Measurements from ENCODE around the gene PREPL.

PREPL gene

GRCh38 chr2:44296653-44297052 is 64.6 kb downstream of the PREPL start:
- DNase-seq = no peak

- no peak for DNase-seq
Measured at GRCh38 chr2:44295633-44296359, 65.5 kb downstream of the PREPL start.

DNA sequence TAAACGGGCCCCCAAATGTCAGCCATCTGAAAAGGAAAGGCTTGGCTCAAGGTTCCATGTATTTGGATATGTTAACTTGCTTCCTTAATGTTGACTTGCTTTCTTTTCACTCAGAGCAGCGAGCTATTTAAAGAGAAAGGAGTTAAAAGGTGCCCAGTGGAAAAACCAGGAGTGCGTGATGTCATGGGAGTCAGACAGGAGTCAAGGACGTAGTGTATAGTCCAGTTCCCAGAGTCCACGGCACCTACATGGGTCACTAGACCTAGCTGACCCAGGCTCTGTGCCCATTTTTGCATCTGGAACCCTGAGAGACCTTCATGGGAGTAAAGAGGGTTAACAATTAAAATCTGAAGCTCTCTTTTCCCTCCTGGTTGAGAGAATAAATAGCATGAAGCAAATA is 66.2 kb downstream of the PREPL start:
- no peak for DNase-seq

DNA sequence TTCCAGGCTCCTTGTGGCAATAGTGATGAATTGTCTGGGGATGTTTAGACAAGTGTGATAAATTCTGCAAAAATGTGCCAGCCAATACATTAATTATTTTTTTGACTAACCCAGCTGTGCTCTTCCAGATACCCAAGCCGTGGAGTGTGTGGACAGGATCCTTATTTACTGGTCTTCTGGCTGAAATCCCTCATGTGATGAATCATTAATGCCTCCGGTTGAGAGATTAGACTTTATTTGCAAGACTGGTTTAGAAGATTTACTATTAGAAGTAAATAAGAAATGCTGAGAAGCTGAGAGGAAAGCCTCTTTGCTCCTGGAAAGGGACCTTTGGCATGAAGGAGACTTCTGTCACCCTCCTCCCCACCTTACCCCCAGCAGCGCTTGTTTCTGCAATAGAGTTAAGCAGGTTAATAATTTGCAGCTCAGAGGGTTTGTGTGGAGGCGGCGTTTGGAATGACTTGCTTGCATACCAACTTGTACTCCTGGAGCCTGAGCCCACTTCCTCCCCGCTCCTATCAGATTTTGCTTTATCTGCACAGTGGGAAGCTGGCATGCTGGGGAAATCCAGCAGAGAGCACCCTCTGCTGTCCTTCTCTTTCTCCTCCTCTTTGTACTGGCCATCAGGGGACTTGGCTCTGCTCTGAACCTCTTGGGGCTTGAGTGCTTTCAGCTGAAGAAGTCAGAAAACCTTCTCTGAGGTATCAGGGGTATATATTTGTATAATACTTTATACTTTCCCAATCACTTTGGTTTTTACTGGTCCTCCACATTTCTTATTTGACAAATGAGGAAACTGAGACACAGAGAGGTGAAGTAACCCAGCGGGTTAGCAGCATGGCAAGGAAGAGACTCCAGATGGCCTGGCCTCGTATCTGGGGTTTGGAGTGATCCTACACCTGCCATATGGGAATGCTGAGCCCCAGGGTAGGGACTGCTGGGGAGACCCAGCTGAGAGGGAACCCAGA is 69.7 kb downstream of the PREPL start:
- DNase-seq = peak; percentile 65

- DNase-seq = no peak
Measured at GRCh38 chr2:44290261-44290660, 71.0 kb downstream of the PREPL start.

DNA sequence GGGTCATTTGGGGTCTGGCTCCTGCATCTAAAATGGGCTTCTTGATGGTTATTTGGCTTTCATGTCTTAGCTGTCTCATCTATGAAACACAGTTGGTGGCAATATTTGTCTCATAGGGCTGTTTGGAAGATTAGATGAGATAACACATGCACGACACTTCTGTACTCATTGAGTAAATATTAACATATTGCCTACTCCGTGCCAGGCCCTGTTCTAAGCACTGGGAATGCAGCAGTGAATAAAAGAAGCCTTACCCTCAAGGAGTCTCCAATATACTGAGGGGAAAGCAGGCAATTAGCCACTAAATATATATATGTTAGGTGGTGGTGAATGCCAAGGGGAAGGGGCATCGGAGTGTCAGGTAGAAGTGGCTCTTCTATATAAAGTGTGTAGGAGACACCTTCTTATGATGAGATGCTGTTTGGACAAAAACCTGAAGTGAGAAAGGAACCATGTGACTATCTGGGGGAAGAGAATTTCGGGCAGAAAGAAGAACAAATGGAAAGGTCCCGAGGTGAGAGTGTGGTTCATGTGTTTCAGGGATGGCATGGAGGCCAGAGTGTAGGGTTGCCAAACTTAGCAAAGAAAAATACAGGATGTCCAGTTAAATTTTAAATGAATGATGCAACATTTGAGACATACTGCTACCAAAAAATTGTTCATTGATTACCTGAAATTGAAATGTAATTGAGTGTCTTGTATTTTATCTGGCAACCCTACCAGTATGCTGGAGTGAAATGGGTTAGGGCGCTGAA is 74.2 kb downstream of the PREPL start:
- DNase-seq = no peak

DNA sequence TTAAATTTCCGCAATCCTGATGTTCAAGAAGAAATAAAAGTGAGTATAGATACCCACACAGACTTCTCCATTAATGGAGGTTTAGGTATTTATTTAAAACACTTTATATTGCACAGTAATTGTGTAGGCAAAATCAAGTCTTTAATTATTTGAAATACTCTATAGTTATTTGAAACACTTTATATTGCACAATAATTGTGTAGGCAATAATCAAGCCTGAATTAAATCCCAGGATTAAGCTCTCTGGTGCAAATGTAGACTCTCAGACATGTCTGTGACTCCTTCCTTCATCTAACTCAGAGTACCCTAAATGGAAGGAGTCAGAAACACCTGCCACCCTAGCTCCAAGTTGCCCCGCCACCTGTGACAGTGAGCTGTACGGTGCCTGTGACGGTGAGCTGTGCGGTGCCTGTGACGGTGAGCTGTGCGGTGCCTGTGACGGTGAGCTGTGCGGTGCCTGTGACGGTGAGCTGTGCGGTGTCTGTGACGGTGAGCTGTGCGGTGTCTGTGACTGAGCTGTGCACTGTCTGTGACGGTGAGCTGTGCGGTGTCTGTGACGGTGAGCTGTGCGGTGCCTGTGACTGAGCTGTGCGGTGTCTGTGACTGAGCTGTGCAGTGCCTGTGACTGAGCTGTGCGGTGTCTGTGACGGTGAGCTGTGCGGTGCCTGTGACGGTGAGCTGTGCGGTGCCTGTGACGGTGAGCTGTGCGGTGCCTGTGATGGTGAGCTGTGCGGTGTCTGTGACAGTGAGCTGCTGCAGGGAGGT is 75.0 kb downstream of the PREPL start:
- DNase-seq = no peak

DNA sequence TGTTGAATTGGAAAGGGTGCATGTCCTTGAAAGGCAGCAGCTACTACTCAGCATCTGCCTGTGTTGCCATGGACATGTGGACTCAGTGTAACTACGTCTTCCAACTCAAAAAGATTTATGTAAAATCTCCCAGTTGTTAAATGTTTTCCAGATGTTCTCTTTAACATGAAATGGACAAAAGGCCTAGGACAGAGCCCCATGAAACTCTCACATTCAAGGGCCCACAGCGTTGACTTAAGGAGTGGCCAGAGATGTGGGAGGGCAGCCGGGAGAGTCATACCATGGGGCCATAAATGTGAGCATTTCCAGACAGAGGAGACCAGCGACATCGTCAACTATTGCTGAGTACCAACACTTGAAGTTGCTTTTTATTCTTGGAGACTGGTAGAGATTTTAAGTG is 76.1 kb downstream of the PREPL start:
- DNase-seq = no peak

DNA sequence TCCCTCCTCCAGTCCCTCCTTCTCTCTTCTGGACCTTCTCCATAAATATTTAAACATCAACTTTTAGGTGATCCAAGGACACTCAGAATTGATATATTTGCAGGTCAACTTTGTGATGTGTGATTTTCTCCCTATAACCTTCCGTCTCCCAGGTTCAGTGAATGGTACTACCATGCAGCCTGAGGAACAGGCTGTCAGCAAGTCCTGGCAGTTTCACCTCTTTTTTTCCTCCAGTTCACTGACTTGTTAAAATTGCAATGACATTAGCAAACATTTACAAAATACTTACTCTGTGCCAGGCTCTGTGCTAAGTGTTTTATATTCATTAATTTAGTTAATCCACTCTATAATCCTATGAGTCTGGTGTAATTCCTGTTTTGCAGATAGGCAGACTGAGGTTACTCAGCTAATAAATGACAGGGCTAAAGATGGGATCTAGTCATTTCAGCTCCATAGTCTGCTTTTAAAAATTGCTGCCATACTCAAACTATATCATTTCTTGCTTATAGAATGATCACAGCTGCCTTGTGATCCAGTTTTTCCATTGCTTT is 78.1 kb downstream of the PREPL start:
- DNase-seq = no peak

DNA sequence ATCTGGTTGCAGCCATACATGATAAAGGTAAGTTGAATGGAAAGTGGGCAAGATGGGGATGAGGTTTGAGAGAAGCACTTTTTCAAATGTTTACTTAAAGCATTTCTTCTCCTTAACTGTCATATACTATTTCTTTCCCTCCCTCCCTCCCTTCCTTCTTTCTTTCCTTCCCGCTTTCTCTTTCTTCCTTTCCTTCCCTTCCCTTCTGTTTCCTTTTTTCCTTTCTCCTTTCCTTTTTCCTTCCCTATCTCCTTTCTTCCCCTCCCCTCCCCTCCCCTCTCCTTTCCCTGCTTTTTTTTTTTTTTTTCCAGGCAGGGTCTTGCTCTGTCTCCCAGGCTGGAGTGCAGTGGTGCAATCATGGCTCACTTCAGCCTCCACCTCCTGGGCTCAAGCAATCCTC is 80.4 kb downstream of the PREPL start:
- DNase-seq = no peak

- DNase-seq = no peak
Measured at GRCh38 chr2:44277541-44277940, 83.8 kb downstream of the PREPL start.

- DNase-seq = no peak
Measured at GRCh38 chr2:44275927-44276303, 85.4 kb downstream of the PREPL start.

DNA sequence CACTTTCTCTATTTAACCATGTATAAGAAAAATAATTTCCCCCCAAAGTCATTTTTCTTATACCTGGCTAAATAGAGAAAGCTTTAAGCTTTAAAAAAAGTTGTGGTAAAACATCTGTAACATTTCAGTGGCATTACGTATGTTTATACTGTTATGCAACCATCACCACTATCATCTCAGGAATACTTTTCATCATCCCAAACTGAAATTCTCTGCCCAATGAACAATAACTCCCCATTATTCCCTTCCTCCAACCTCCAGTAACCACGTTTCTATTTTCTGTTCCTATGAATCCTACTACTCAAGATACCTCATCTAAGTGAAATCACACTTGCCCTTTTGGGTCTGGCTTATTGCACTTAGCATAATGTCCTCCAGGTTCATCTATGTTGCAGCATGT is 87.7 kb downstream of the PREPL start:
- no peak for DNase-seq

DNA sequence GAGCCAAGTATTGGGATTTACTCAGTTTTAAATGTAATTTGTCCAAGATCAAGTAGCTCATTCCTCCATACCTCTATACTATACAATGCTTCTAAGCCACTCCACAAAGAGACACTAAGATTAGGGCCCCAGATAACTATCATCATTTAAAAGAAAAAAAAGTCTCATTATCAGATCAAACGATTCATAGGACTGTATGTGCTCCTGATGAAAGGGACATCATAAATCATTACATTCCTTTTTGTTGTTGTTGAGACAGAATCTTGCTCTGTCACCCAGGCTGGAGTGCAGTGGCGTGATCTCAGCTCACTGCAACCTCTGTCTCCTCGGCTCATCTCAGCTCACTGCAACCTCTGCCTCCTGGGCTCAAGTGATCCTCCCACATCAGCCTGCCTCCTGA is 88.2 kb downstream of the PREPL start:
- DNase-seq = no peak

- no peak for DNase-seq
Measured at GRCh38 chr2:44271296-44271695, 90.0 kb downstream of the PREPL start.

DNA sequence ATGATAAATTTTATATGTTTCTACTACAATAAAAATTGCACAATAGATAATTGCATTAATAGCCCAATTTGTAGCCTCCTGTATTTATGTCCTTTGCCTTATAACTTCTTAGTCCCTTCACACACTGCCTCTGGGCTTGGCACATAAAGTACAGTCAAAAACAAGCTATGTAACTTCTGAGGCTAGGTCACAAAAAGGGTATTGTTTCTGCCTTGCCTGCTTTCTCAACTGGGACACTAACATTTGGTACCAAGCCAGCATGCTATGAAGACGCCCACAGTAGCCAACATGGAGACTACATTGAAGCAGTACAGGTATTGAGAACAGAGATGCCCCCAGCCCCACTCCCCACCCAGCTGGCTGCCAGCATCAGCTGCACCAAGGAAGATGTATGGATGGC is 91.5 kb downstream of the PREPL start:
- DNase-seq = no peak

- DNase-seq = peak; percentile 25
Measured at GRCh38 chr2:44267796-44268648, 93.3 kb downstream of the PREPL start.
